Measurements from ENCODE around the gene CTSO.

The CTSO gene

GRCh38 chr4:155953151-155954117, at the start of gene CTSO:
Gene CTSO (minus strand): TSS chr4:155953866. CDS start chr4:155953847, 19 bp downstream.
- DNase-seq = peak; percentile 74

- no peak for DNase-seq
Observed at GRCh38 chr4:156000491-156000890, 46.8 kb upstream of the CTSO start.

- no peak for DNase-seq
Observed at GRCh38 chr4:155999725-156000124, 46.1 kb upstream of the CTSO start.

GRCh38 chr4:155995069-155995468, 41.4 kb upstream of the CTSO start:
- no peak for DNase-seq

- no peak for DNase-seq
Observed at GRCh38 chr4:155984106-155984797, 30.6 kb upstream of the CTSO start.

- no peak for DNase-seq
Observed at GRCh38 chr4:155982736-155983385, 29.2 kb upstream of the CTSO start.

- no peak for DNase-seq
Observed at GRCh38 chr4:155978810-155979209, 25.1 kb upstream of the CTSO start.

GRCh38 chr4:155975511-155975910, 21.8 kb upstream of the CTSO start:
- no peak for DNase-seq

GRCh38 chr4:155974996-155975395, 21.3 kb upstream of the CTSO start:
- DNase-seq = no peak

GRCh38 chr4:155974476-155974749, 20.7 kb upstream of the CTSO start:
- no peak for DNase-seq

GRCh38 chr4:155973639-155974475, 20.2 kb upstream of the CTSO start:
- no peak for DNase-seq

GRCh38 chr4:155972098-155972497, 18.4 kb upstream of the CTSO start:
- DNase-seq = no peak

GRCh38 chr4:155966731-155967395, 13.2 kb upstream of the CTSO start:
- no peak for DNase-seq

- DNase-seq = no peak
Observed at GRCh38 chr4:155966171-155966570, 12.5 kb upstream of the CTSO start.

- no peak for DNase-seq
Observed at GRCh38 chr4:155964016-155964891, 10.6 kb upstream of the CTSO start.

- DNase-seq = no peak
Observed at GRCh38 chr4:155962767-155963166, 9.1 kb upstream of the CTSO start.

GRCh38 chr4:155961575-155961974, 7.9 kb upstream of the CTSO start:
- DNase-seq = no peak

GRCh38 chr4:155960522-155960921, 6.9 kb upstream of the CTSO start:
- DNase-seq = no peak

GRCh38 chr4:155959417-155959816, 5.8 kb upstream of the CTSO start:
- no peak for DNase-seq

GRCh38 chr4:155956461-155956860, 2.8 kb upstream of the CTSO start:
- no peak for DNase-seq

- no peak for DNase-seq
Observed at GRCh38 chr4:155954939-155955338, 1.3 kb upstream of the CTSO start.

Data from CD4-positive, alpha-beta T cell treated with Interleukin-6 for 4 hours (primary cell).